ENCODE measurements around the gene SPATS2.
"Not testable (repeated sequence)": the region's sequence is repeated elsewhere in the genome, so short reads cannot be mapped to it uniquely, and the experiment has no call there.

SPATS2 gene

DNA sequence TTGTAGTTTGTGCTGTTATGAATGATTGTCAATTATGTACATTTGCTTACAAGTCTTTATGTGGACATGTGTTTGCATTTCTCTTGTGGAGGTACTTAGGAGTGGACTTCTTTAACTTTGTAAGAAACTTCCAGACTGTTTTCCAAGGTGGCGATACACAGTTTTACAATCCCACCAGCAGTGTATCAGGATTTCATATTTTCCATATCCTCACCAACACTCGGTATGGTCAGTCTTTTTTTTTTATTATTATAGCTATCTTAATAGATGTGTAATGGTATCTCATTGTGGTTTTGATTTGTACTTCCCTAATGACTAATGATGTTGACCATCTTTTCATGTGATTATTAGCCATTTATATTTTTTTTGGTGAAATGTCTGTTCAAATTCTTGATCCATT is 97.9 kb downstream of the SPATS2 start:
- DNase-seq (ENCODE audit: low spot score), result no peak

DNA sequence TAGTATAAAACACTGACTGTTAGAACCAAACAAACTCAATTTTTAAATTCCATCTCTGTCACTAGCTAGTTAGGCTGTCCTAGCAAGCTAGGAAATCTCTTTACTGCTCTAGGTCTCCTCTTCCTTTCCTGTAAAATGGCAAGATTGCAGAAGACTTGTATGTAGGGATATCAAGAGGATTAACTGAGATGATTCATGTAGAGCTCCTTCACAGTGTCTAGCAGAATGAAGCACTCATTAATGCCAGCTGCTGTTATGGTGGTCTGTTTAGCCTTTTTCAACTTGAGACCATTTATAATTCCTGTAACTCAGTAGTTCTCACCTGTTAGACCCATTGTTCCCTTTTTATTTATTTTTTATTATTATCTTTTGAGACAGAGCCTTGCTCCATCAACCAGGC is 103.7 kb downstream of the SPATS2 start:
- no peak for DNase-seq (ENCODE audit: low spot score)

GRCh38 chr12:49471557-49471956 is 104.3 kb downstream of the SPATS2 start:
- DNase-seq (ENCODE audit: low spot score), result no peak

GRCh38 chr12:49476091-49476490 is 108.8 kb downstream of the SPATS2 start:
- DNase-seq (ENCODE audit: low spot score), result no peak

DNA sequence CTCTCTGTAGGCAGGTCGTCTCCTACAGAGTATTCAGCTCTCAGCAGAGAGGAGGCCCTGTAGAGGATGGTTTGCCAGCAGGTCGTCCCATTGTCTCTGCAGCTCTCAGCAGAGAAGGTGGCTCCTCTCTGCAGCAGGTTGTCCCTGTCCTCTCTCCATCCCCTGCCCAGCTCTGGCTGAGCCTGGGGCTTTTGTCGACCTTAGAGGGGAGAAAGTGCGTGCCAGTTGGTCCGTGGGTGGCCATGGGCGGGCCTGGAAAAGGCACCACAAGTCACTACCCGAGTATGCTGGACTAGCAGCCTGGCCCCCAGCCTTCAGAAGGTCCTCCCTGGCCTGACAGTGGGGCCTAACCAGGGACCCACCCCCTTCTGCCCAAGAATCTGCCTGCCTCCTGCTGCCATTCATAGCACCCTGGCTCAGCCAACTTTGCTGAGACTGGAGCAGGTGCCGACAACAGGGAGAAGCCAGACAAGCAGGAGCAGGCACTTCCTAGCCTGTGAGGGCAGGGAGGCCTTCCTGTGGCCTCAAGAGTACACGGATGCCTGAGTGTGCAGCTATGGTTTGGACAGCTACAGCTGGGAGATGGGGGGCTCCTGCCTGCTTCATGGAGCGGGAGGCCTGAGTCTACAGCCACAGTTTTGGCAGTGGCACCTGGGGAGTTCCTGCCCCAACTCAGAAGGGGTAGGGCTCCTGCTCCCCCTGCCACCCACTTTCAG is 111.8 kb downstream of the SPATS2 start:
- DNase-seq (ENCODE audit: low spot score), result no peak

DNA sequence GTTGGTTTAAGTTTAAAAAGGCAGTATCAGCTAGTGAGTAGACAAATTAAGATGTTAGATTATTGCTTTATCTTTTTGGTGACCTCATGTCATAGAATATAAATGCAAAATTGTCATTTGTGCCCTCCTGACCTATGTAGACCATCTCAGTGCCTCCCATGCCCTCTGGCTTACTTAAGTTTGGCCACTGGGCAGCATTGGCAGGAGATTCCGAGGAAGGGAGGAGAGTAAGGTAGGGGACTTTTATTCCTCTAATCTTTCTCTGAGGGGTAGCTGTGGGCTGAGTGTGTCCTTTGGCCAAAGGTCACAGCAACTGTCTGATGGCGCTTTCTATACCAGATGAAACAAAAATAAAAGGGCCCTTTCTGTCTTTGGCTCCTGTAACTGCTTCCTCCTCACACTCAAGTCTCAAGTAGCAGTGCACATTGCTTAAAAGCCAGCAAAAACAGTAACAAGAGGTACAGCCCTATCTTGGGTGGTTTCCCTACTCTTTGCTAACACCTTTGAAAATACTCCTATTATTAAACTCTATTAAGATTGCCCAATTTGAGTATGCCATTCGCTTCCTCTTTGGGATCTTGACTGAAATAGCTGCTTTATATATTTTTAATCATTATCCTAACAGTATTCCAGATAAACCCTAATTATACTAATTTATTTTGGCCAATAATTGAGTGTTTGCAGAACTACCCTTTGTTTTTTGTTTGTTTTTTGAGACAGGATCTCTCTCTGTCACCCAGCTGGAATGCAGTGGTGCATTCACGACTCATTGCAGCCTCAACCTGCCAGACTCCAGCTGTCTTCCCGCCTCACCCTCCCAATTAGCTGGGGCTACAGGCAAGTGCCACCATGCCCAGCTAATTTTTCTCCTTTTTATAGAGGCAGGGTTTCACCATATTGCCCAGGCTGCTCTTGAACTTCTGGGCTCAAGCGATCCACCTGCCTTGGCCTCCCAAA is 115.1 kb downstream of the SPATS2 start:
- DNase-seq (ENCODE audit: low spot score), result no peak

GRCh38 chr12:49483619-49484018 is 116.4 kb downstream of the SPATS2 start:
- no peak for DNase-seq (ENCODE audit: low spot score)

DNA sequence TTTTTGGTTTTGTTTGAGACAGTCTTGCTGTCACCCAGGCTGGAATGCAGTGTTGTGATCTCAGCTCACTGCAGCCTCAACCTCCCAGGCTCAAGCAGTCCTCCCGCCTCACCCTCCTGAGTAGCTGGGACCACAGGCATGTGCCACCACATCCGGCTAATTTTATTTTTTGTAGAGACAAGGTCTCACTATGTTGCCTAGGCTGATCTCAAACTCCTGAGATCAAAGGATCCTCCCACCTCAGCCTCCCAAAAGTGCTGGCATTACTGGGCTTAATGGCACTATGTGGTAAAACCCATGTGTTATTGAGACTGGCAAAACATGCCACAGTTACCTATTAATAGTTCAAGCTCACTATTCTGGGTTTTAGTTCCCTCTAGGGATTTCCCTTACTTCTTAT is 120.3 kb downstream of the SPATS2 start:
- DNase-seq (ENCODE audit: low spot score), result no peak

- no peak for DNase-seq (ENCODE audit: low spot score)
Observed at GRCh38 chr12:49489154-49489553, 121.9 kb downstream of the SPATS2 start.

DNA sequence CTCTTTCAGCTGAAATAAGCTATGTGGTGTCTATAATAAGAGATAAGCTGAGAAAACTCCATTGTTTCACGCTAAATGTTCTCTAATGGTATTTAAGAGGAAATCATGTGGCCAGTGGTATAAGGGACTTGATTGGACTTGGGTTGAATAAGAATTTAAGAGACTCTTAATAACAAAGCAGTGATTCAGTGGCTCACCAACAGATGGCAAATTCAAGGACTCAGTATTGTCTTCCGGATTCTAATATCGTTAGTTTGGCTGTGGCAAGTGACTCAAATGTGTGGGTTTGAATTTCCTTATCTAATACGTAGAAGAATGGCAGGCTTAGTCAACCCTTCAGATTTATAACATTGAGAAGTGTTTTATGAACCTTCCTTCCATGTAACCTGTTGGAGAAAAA is 122.5 kb downstream of the SPATS2 start:
- DNase-seq (ENCODE audit: low spot score), result peak; percentile 9

DNA sequence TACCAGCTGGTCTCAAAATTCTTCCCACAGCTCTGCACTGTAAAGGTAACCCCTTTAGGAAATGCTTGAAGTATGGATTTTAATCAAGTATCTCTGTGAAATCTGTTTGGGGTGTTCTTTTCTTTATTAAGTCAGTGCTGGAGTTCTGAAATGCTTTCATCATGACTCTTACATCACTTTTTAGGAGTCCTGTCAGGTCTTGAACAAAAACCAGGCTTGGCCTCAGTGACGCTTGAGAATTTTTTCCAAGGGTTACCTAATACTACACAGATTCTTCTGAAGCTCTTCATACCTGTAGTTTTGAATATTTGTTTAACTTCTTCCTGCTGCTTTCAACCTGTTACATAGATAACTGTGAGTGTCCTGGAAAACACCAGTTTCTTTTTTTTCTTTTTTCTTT is 124.6 kb downstream of the SPATS2 start:
- no peak for DNase-seq (ENCODE audit: low spot score)

GRCh38 chr12:49493900-49494299 is 126.6 kb downstream of the SPATS2 start:
- no peak for DNase-seq (ENCODE audit: low spot score)

GRCh38 chr12:49496417-49497360 is 129.4 kb downstream of the SPATS2 start:
- no peak for DNase-seq (ENCODE audit: low spot score)

DNA sequence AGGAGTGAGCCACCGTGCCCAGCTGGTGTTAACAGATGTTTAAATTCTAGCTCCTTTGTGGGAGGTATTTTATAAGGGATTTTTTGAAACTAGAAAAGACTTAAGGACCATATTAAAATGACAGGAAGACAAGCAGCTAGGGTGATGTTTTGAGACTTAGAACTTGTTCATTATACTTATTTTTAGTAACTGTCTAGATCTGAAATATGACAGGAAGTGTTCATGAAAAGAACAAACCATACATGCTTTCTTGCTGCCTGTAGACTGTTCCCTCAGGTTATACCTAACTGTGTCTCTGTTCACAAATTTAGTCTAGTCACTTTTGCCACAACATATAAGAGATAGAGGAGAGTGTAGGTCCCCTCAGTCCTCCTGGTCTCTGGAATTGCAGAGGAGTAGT is 134.6 kb downstream of the SPATS2 start:
- DNase-seq (ENCODE audit: low spot score), result no peak

GRCh38 chr12:49502590-49502989 is 135.3 kb downstream of the SPATS2 start:
- DNase-seq (ENCODE audit: low spot score), result no peak

DNA sequence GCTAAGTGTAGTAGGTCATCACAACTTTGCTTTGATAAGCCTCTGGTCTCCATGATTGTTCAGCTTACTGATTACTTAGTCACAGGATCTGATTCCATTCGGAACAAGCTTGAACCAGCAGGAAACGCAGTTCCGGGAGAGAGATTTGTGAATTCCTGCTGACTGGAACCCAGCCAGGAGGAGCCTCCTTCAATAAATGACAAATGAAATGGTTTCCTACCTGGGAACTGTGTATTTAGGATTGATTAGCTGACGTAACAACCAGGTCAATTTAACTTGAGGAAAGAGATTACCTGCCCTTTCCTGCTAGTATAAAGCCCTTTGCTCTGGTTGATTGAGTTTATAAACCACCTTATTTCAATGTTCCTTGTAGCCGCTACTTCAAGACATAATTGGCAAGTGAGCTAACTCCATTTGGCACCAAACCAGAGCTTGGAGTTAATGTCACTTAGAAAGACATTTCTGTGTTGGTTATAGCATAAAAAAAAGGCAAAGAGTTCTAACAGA is 136.5 kb downstream of the SPATS2 start:
- DNase-seq (ENCODE audit: low spot score), result no peak

DNA sequence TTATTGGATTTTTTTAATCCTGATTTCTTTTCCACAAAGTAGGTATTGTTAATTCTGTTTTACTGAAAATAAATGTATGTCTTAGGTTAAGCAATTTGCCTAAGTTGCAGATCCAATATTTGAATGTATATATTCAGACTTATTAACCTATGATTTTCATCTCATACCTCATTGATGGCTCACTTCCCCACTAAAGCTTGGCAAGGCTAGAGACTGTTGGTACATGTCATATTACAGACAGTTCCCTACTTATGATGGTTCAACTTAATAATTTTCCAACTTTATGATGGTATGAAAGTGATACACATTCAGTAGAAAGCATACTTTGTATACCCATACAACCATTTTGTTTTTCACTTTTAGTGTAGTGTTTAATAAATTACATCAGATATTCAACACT is 138.4 kb downstream of the SPATS2 start:
- no peak for DNase-seq (ENCODE audit: low spot score)

DNA sequence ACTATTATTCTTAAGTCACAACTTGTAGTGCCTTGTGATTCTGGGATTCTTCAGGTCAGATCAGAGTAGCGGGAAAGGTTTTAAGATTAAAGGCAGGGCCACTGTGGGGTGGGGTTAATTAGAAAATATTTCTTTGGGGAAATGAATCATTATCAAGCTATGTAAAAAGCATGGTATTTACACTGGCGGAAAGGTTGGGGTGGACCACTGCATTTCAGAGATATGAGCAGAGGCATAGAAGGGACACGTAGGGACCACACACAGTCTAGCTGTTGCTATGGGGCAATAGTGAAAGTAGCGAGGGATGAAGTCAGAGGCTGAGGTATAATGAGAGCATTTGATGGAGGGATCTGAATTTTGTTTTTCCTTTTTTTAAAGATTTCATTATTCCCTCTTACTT is 139.9 kb downstream of the SPATS2 start:
- peak; percentile 62 for DNase-seq (ENCODE audit: low spot score)

DNA sequence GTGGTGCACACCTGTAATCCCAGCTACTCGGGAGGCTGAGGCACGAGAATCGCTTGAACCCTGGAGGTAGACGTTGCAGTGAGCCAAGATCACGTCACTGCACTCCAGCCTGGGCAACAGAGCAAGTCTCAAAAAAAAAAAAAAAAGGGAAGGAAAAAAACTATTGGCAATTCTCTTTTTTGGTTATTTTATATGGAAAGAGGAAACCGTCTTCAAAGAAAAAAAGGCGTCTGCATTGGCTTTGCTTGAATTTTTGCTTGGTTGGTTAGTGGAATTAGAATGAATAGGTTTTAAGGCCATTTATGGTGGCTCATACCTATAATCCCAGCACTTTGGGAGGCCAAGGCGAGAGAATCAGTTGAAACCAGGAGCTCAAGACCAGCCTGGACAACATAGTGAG is 142.4 kb downstream of the SPATS2 start:
- not testable (repeated sequence) for DNase-seq (ENCODE audit: low spot score)

DNA sequence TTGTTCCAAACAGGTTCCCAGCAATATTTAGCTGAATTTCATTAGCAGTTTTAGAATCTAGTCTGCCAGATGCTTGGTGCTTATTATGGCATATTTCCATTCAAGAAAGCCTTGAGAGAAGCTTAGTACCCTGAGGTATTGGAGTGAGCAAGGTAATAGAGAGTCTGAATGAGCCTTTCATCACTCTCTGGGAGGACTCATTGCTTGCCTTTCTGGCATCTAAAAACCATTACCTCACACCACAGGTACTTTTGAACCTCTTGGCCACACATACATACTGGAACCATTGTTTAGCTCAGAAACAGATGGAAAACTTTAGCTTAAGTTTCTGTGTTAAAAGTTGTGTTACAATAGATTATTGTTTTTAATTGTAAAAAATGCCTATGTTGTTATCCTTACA is 144.1 kb downstream of the SPATS2 start:
- DNase-seq (ENCODE audit: low spot score), result no peak

- no peak for DNase-seq (ENCODE audit: low spot score)
Observed at GRCh38 chr12:49512546-49512945, 145.3 kb downstream of the SPATS2 start.

DNA sequence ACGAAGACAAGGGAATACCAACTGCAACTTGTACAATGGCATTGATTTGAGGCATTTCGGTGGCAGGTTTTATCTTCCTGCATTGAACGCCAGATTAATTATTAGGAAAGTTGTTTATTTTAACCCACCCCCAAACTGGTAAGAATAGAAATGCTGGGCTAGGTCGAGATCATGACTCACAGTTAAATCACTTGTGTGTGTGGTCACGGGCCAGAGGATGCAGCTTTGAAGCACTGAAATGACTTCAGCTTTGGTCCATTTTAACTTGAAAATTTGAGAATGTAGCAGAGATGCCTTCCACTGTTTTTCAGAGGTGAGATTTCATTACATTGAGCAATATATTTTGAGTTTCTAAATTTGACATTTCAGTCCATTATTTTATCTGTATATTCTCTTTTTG is 148.0 kb downstream of the SPATS2 start:
- peak; percentile 69 for DNase-seq (ENCODE audit: low spot score)
